HG02678 (cell line): Measurements from ENCODE around the gene TNRC18.

Experiments used
- ATAC-seq: cut with Tn5 transposase; IDR thresholded peaks from one replicate; pipeline ENCODE4 v1.9.1; 2021; ENCODE audit warnings: mild to moderate bottlenecking, moderate library complexity; ENCODE audit not compliant: unreplicated experiment

Gene TNRC18

DNA sequence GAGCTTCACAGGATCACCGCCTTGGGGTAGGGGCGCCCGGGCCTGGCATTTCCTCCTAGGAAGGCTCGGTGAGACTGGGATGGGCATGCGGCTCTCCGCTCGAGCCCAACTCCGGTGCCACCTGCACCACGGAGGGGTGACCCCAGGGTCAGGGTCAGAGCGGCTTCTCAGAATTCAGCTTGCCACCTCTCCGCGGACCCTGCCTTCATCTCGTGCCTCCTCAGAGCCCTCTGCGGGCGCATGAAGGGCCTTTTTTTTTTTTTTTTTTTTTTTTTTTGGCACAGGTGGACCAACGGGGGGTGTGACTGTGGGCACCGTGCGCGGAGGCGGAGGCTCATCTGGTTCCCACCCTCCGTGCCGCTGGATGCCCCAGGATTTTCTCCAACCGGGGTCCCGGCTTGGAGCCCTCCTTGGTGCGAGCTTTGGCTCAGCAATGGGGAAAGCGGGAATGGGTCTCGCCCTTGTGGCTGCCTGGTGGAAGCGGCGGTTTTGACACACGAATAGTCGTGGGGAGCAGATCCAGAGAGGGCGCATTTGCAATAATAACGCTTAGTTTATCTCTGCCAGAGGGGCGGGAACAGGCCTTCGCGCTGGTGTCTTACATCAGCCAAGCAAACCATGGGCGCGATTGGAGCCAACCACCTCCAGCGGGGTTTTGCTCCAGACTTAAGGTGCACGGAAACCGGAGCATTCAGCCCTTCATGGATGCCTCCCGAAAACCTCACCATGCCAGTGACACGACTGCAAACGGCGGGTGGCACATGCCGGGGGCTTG is 5.0 kb upstream of the TNRC18 start:
- ATAC-seq, result no peak

DNA sequence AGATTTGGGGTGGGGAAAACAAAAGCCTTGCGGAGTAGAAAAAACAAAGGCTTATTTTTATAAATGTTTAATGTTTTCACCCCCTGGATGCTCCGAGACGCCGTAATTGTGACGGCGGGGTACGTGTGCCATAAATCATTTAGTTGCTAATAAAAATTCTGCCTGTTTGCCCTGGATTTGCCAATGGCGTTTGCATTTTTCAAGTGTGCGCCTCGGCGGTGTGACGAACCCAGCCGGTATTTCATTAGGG is 2.5 kb upstream of the TNRC18 start:
- ATAC-seq, result no peak

- ATAC-seq, result no peak
Measured at GRCh38 chr7:5425507-5426225, 2.0 kb upstream of the TNRC18 start.

- ATAC-seq, result no peak
Measured at GRCh38 chr7:5424749-5425506, 1.3 kb upstream of the TNRC18 start.

GRCh38 chr7:5423976-5424748 is 528 bp upstream of the TNRC18 start:
- ATAC-seq, result no peak

DNA sequence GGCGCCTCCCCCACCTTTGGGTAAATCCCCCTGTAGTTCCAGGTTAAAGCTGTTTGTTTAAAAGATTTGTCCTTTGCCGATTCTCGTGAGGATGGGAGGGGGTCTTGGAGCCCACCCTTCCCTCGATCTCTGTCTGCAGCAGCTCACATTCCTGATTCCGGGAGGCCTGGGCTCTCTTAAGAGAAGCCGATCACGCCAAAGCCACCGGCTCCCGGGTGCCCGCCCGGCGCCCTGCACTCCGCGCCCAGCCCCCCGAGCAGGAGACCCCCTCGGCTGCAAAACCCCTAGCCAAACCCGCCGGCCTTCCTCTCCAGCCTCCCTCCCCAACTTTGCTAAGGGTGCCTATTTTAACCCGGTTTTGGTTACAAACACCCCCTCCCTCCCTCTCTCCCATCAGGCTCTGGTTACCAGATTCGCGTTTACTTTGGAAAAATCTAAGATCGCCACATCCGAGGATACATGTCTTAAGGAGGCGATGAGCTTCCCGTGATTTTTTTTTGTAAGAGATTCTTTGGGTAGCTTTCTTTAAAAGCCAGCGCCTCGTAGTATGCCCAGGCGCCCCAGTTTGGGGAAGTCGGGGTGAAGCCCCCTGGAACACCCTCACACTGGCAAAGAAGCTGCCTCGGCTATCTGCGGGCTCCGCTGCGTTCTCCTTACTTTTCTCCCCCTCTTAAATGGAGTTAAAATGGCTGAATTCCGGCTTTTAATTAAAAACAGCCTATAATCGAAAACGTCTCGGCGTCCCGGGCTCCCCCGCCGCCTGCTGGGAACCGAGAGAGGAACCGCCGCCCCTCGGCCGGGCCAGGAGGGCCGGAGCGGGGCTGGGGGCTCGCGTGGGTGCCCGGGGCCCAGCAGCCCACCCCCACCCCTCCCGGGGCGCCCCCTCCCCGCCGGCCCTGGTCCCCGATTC is 983 bp downstream of the TNRC18 start:
- no peak for ATAC-seq

DNA sequence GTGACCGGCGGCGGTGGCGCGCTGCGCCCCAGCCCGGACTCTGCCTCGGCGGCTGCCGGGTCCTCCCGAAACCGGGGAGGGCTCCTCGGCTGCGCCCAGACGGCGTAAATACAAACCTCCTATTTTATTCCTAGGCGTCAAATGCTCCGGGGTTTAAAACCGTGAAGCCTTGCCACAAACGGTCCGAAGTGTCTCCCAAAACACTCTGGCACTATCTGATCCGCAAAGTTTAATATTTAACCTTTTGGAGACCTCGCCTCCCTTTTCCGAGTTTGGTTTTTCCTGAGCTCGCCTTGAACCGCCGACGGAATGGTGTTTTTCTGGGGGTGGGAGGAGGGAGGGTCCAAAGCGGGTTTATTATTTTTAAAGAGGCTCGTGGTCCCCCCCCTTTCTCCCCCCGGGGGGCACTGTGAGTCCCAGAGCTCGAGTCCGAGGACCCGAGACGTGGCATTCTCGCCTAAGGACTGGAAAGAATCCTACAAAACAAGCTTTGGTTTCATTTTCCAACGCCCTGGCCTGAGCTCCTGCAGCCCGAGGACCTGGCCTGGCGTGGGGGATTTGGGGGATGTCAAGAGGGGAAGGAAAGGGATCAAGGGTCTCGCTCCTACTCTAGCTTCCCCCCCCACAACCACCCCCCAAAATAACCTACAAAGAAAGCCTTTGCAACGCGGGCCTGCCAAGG is 1.8 kb downstream of the TNRC18 start:
- no peak for ATAC-seq

GRCh38 chr7:5420881-5421713 is 2.5 kb downstream of the TNRC18 start:
- ATAC-seq, result no peak

GRCh38 chr7:5420067-5420880 is 3.4 kb downstream of the TNRC18 start:
- ATAC-seq, result no peak

- ATAC-seq, result no peak
Measured at GRCh38 chr7:5419539-5420066, 4.0 kb downstream of the TNRC18 start.

- no peak for ATAC-seq
Measured at GRCh38 chr7:5418285-5418582, 5.4 kb downstream of the TNRC18 start.

DNA sequence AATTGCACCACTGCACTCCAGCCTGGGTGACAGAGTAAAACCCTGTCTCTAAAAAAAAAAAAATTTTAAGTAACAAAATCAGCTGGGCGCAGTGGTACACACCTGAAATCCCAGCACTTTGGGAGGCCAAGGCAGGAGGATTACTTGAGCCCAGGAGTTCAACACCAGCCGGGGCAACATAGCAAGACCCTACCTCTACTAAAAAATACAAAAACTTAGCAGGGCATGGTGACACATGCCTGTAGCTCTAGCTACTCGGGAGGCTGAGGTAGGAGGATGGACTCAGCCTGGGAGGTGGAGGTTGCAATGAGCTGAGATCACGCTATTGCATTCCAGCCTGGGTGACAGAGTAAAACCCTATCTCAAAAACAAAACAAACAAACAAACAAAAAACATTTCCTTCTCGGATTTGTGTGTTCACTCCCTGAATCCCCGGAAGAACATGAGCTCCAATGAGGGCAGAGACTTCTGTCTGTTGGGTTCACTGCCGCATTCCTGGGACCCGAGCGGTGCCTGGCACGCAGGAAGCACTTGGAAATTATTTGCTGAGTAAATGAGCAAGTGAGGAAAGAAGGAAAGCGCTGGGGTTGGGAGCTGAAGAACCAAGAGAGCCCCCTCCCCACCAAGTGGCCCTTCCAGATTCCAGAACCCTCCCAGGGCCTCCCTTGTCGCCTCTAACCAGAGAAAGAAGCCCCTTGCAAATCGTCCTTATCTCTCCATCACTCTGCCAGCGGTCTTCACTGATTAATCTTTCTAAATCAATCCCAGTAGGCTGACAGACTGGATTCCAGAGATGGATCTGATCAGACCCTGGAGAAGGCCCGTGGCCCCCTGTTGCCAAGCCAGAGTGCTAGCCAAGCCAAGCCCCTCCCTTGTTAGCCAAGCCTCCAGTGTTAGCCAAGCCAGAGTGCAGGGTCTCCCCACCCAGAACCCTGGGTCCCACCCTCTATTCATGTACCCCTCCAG is 6.2 kb downstream of the TNRC18 start:
- ATAC-seq, result no peak

DNA sequence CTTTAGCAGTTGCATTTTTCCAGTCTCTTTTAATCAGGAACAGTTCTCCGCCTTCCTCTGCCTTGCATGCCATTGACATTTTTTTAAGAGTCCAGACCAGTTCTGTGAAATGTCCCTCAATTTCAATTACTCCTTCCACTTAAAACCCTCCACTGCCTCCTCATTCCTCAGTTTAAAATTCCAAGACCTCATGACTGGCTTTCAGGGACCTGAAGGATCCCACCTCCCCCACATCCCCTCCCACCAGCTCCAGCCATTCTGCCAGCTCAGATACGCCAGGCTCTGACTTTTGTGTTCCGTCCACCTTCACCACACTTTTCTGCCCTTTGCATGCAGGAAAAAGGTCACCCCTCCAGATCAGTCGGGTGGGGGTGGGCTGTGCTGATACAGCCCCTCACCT is 8.7 kb downstream of the TNRC18 start:
- no peak for ATAC-seq

DNA sequence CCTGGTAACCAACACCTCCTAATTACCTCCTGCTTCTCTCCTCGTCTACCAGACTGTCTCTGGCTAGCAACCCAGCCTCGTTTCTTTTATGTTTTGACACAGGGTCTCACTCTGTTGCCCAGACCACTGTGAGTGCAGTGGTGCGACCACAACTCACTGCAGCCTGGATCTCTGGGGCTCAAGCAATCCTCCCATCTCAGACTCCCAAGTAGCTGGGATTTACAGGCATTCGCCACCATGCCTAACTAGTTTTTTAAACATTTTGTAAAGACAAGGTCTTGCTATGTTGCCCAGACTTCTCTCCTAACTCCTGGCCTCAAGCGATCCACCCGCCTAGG is 10.2 kb downstream of the TNRC18 start:
- no peak for ATAC-seq

GRCh38 chr7:5408777-5409176 is 14.9 kb downstream of the TNRC18 start:
- ATAC-seq, result no peak

- ATAC-seq, result no peak
Measured at GRCh38 chr7:5406957-5407945, 16.4 kb downstream of the TNRC18 start.
